ENCODE measurements around the gene BOC. TPM values are rescaled to one million over a fixed set of nuclear protein-coding genes. Genes with fewer than 3 reads are reported as not detected.

The BOC gene
- total and polyA plus RNA-seq, 2 of the 13 experiments (the other 11 are each of a cell fraction or from before 2014, with no cell fraction given) = 0.04 TPM; not detected in 1

DNA sequence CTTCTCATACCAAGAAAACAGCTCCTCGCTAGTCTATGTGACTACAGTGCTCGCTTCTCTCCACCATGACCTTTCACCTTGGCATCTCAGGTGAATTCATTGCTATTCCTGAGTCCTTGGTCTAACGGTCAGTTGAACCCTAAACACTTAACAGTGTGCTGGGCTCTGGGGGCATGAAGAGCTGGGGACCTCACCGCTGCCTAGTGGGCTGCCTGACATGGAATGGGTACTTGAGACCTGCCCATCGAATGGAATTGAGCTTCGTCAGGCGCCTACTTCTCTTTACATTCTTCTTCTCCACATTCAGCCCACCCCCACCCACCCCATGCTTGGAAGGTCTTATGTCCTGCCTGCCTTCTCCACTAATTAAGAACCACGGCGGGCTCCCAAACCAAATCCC is 22.1 kb downstream of the BOC start:
- H3K27ac ChIP-seq (ENCODE audit: extremely low read length, insufficient read depth, low read length) = no peak overlapping the region
- POLR2A ChIA-PET = no interaction called here
- H3K79me2 ChIP-seq (ENCODE audit: insufficient read depth, low read length) = no peaks in the 10 kb centered on the region
- intact Hi-C loops (cut with micrococcal nuclease; ENCODE audit: unreplicated experiment) (no loop called here), in situ Hi-C loops (cut with HindIII; ENCODE audit: extremely low pct_ligation_motif_present, low pct_unique_long_range_greater_than_20kb) (no loop called here)
- H3K27me3 ChIP-seq (ENCODE audit: control insufficient read depth in 1 of 2, insufficient read depth in 2 of 2, low read length in 2 of 2) = peaks cover 0 to 24% of the 10 kb centered on the region in 2 experiments; a peak in 1 of 5 replicates
- DNase-seq (ENCODE audit: low spot score) = no peak
- H4K20me1 ChIP-seq (ENCODE audit: insufficient read depth, low read length) = no peaks in the 10 kb centered on the region
- H3K4me1 ChIP-seq (ENCODE audit: insufficient read depth, low read length) = no peaks in the 10 kb centered on the region
- H3K36me3 ChIP-seq (replicated peaks in 1 of 2; ENCODE audit: control insufficient read depth in 1 of 2, insufficient read depth in 2 of 2, low read length in 2 of 2) = no peaks in the 10 kb centered on the region
- H2AFZ ChIP-seq (ENCODE audit: low read length) = no peak overlapping the region
- no TSS peak for BruUV-seq (replicated peaks)
- H3K9me3 ChIP-seq (ENCODE audit: low read length) = no peaks in the 10 kb centered on the region
- no peak overlapping the region for H3K4me3 ChIP-seq (replicated peaks in 1 of 3; ENCODE audit: insufficient read depth in 1 of 3, low read depth in 2 of 3, low read length in 3 of 3)
- CTCF ChIA-PET (ENCODE audit: low intra/inter-chr PET ratio, low total read pairs) = no interaction called here
- H3K4me2 ChIP-seq (ENCODE audit: low read depth, low read length) = no peak overlapping the region
- FAIRE-seq = no peak
- no peak overlapping the region for H3K9ac ChIP-seq (ENCODE audit: insufficient read depth, low read depth, low read length)
- ATAC-seq = no peak
- TF ChIP-seq FOSL2 (CRISPR knock-in tag; IDR thresholded peaks at IDR 0.05) = no peak
- TF ChIP-seq, protein P1, sequence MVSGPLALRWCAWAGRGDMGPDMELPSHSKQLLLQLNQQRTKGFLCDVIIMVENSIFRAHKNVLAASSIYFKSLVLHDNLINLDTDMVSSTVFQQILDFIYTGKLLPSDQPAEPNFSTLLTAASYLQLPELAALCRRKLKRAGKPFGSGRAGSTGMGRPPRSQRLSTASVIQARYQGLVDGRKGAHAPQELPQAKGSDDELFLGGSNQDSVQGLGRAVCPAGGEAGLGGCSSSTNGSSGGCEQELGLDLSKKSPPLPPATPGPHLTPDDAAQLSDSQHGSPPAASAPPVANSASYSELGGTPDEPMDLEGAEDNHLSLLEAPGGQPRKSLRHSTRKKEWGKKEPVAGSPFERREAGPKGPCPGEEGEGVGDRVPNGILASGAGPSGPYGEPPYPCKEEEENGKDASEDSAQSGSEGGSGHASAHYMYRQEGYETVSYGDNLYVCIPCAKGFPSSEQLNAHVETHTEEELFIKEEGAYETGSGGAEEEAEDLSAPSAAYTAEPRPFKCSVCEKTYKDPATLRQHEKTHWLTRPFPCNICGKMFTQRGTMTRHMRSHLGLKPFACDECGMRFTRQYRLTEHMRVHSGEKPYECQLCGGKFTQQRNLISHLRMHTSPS (CRISPR knock-in tag; IDR thresholded peaks at IDR 0.05; ENCODE audit: low read depth) = no peak
- TF ChIP-seq RBM22 (optimal IDR thresholded peaks at IDR 0.05; ENCODE audit: low read length) = no peak
- no peak for TF ChIP-seq HNRNPL (IDR thresholded peaks at IDR 0.05; ENCODE audit: low read depth, low read length)
- no peak for TF ChIP-seq TBL1XR1 (IDR thresholded peaks at IDR 0.05; ENCODE audit: borderline replicate concordance, low read length, partially characterized antibody)
- no peak for TF ChIP-seq KMT2A (CRISPR knock-in tag; IDR thresholded peaks at IDR 0.05)
- no peak for TF ChIP-seq RELA (CRISPR knock-in tag; IDR thresholded peaks at IDR 0.05)
- TF ChIP-seq GFI1 (CRISPR knock-in tag; IDR thresholded peaks at IDR 0.05; ENCODE audit: borderline replicate concordance) = no peak
- TF ChIP-seq ZNF350 (CRISPR knock-in tag; IDR thresholded peaks at IDR 0.05; ENCODE audit: borderline replicate concordance, low read depth) = no peak
- TF ChIP-seq PAX8 (CRISPR knock-in tag; IDR thresholded peaks at IDR 0.05; ENCODE audit: borderline replicate concordance) = no peak
- no peak for TF ChIP-seq ZFAT (CRISPR knock-in tag; conservative IDR thresholded peaks at IDR 0.05)
- WGBS (ENCODE audit: low lambda C conversion rate) = 54% methylated on average over 9 of the region's 9 CpGs

All from HepG2 (cell line).